Erythroblast (primary cell): ENCODE results near the gene ERC2.

Source experiments
- GATA1 ChIP-seq: IDR thresholded peaks from 2 replicates; pipeline ENCODE4 v1.6.1; 2011; ENCODE audit warnings: low read depth, mild to moderate bottlenecking, control low read depth, low read length, moderate library complexity
- POLR2A ChIP-seq: IDR thresholded peaks from 2 replicates; pipeline ENCODE4 v1.6.1; 2011; ENCODE audit warnings: mild to moderate bottlenecking, low read length

GRCh38 chr3:55719508-55719907 is 748.8 kb downstream of the ERC2 start:
- TF ChIP-seq POLR2A, result no peak
- no peak for TF ChIP-seq GATA1
